Measurements from ENCODE around the gene MATR3.
A peak's percentile ranks its signal among the peaks of the same experiment; 100 is the strongest.

DNA sequence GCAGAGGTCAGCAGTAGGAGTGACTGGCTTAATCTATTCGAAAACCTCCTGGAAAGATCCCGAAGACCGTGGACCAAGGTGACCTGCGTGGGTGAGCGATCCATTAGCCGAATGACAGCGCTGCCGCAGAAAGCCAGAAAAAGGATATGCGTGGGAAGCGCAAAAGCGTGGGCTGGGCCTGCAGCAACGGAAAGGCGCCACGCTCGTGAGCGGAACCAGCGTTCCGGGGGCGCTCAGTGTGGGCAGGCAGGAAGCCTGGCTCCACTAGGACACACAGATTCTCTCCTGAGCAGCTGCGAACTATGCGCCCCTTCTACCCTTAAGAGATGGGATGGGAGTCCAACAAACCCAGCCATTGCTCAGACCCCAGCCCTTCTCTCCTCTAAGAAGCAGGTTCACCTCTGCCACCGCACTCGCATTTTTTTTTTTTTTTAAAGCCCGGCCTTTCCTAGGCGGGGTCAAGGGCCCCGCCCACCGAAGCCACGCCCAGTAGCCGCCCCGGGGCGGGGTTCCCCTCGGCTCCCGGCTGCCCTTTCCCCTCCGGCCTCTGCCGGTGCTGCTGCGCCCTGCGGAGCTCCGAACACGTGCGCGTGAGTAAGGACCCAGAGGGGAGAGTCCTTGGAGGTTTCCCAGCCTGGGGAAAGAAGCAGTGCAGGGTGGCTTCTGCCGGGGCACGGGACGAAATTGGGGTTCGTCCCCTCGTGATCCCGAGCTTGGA is 19.8 kb upstream of the MATR3 start:
- TF ChIP-seq FOXP2 (optimal IDR thresholded peaks at IDR 0.05; ENCODE audit: borderline replicate concordance, extremely low read depth, extremely low read length, insufficient read depth) (peak; percentile 65), REST (IDR thresholded peaks at IDR 0.05; ENCODE audit: insufficient read depth in 1 of 2, low read depth in 2 of 2, low read length in 2 of 2) (peak; percentile 55 to 68; a peak in 3 of 4 replicates), TAF1 (IDR thresholded peaks at IDR 0.05; ENCODE audit: borderline replicate concordance, insufficient read depth, low read length) (peak; percentile 99), POLR2AphosphoS5 (IDR thresholded peaks at IDR 0.05; ENCODE audit: low read depth, low read length) (peak; percentile 98)
